H1 (cell line): ENCODE data around the gene GHRH.

Source experiments
- ATF3 ChIP-seq: IDR thresholded peaks from 2 replicates; pipeline ENCODE4 v1.6.1; 2011; ENCODE audit warnings: low read depth, mild to moderate bottlenecking, low read length; ENCODE audit not compliant: insufficient read depth
- EGR1 ChIP-seq: IDR thresholded peaks from 2 replicates; pipeline ENCODE4 v1.6.1; 2011; ENCODE audit warnings: low read depth, low read length, borderline replicate concordance
- EP300 ChIP-seq, 2 experiments: IDR thresholded peaks; 1 replicate in 1 of 2; 2 replicates in 1 of 2; pipeline ENCODE4 v1.6.1; 2011 to 2012; ENCODE audit warnings: low read depth in 2 of 2, low read length in 2 of 2, mild to moderate bottlenecking in 2 of 2, borderline replicate concordance in 1 of 2, inconsistent platforms in 1 of 2, moderate library complexity in 1 of 2
- EZH2 ChIP-seq: fragments of 200-600 bp; sonication (generic); IDR thresholded peaks from 2 replicates; pipeline ENCODE4 v1.7.1; 2012; ENCODE audit warnings: low read depth, mild to moderate bottlenecking, moderate library complexity, low read length, inconsistent platforms; ENCODE audit not compliant: severe bottlenecking
- GABPA ChIP-seq: IDR thresholded peaks from 2 replicates; pipeline ENCODE4 v1.6.1; 2011; ENCODE audit warnings: mild to moderate bottlenecking, low read length, moderate library complexity, borderline replicate concordance; ENCODE audit not compliant: insufficient read depth
- JUN ChIP-seq: IDR thresholded peaks from 2 replicates; pipeline ENCODE4 v1.6.1; 2011; ENCODE audit warnings: low read depth, mild to moderate bottlenecking, improper control_type of control experiment, low read length
- JUND ChIP-seq: IDR thresholded peaks from 2 replicates; pipeline ENCODE4 v1.6.1; 2011; ENCODE audit warnings: mild to moderate bottlenecking, improper control_type of control experiment, low read length
- KDM5A ChIP-seq: fragments of 200-600 bp; IDR thresholded peaks from 2 replicates; pipeline ENCODE4 v1.7.1; 2012; ENCODE audit warnings: mild to moderate bottlenecking, low read length, inconsistent platforms, mixed read lengths
- MAX ChIP-seq: IDR thresholded peaks from 2 replicates; pipeline ENCODE4 v1.6.1; 2012; ENCODE audit warnings: inconsistent platforms
- POLR2A ChIP-seq, 2 experiments: IDR thresholded peaks; 1 replicate in 1 of 2; 2 replicates in 1 of 2; pipeline ENCODE4 v1.6.1; 2011; ENCODE audit warnings: low read depth in 2 of 2, low read length in 2 of 2, mild to moderate bottlenecking in 2 of 2; ENCODE audit errors: control extremely low read depth in 1 of 2
- POLR2AphosphoS5 ChIP-seq: IDR thresholded peaks from 2 replicates; pipeline ENCODE4 v1.6.1; 2011; ENCODE audit warnings: low read depth, low read length
- RAD21 ChIP-seq, 2 experiments: IDR thresholded peaks in 1 of 2; conservative IDR thresholded peaks in 1 of 2; 2 replicates each; pipeline ENCODE4 v1.6.1; 2011; ENCODE audit warnings: low read depth in 2 of 2, low read length in 2 of 2, improper control_type of control experiment in 1 of 2, inconsistent platforms in 1 of 2, mild to moderate bottlenecking in 1 of 2, moderate library complexity in 1 of 2
- TEAD4 ChIP-seq: IDR thresholded peaks from 2 replicates; pipeline ENCODE4 v1.6.1; 2012; ENCODE audit warnings: low read depth, low read length, inconsistent platforms, mixed read lengths
- TF ChIP-seq, protein P1 (sequence below), 3 experiments: IDR thresholded peaks; 1 replicate in 2 of 3; 2 replicates in 1 of 3; pipeline versions ENCODE4 v1.5.1 to v1.6.1; 2011; ENCODE audit warnings: low read length in 3 of 3, mild to moderate bottlenecking in 3 of 3, inconsistent platforms in 2 of 3, low read depth in 1 of 3, moderate library complexity in 1 of 3; ENCODE audit not compliant: insufficient read depth in 1 of 3; ENCODE audit errors: control extremely low read depth in 1 of 3

- TF ChIP-seq KDM5A (no peak), RAD21 (IDR thresholded peaks at IDR 0.05 in 1 of 2, conservative IDR thresholded peaks at IDR 0.05 in 1 of 2; ENCODE audit: low read depth in 2 of 2, low read length in 2 of 2) (no peak), POLR2AphosphoS5 (no peak), EZH2 (no peak), ATF3 (no peak), TEAD4 (no peak), EP300 (IDR thresholded peaks at IDR 0.05; ENCODE audit: borderline replicate concordance in 1 of 2, low read depth in 2 of 2, low read length in 2 of 2) (no peak), MAX (no peak), JUND (no peak), POLR2A (IDR thresholded peaks at IDR 0.05; ENCODE audit: control extremely low read depth in 1 of 2, low read depth in 2 of 2, low read length in 2 of 2) (no peak), JUN (no peak), GABPA (no peak), EGR1 (no peak)
- TF ChIP-seq, protein P1, sequence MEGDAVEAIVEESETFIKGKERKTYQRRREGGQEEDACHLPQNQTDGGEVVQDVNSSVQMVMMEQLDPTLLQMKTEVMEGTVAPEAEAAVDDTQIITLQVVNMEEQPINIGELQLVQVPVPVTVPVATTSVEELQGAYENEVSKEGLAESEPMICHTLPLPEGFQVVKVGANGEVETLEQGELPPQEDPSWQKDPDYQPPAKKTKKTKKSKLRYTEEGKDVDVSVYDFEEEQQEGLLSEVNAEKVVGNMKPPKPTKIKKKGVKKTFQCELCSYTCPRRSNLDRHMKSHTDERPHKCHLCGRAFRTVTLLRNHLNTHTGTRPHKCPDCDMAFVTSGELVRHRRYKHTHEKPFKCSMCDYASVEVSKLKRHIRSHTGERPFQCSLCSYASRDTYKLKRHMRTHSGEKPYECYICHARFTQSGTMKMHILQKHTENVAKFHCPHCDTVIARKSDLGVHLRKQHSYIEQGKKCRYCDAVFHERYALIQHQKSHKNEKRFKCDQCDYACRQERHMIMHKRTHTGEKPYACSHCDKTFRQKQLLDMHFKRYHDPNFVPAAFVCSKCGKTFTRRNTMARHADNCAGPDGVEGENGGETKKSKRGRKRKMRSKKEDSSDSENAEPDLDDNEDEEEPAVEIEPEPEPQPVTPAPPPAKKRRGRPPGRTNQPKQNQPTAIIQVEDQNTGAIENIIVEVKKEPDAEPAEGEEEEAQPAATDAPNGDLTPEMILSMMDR (IDR thresholded peaks at IDR 0.05; ENCODE audit: control extremely low read depth in 1 of 3, insufficient read depth in 1 of 3, low read depth in 1 of 3, low read length in 3 of 3), result no peak
These were observed 14.9 kb downstream of the GHRH start for GRCh38 chr20:37246736-37247135.
